MM.1S (cell line): ENCODE data around the gene AP3S1.

Experiments
- DNase-seq: peaks from one replicate; pipeline ENCODE4 v3.0.0-alpha.2; 2015
- H2AFZ ChIP-seq: fragments of 300-600 bp; sonication (generic); 2 replicates; pipeline ENCODE4 v1.6.0; 2016; ENCODE audit warnings: antibody characterized with exemption, low read length
- H3F3A ChIP-seq: fragments of 300-600 bp; sonication (generic); 2 replicates; pipeline ENCODE4 v1.6.1; 2016; ENCODE audit warnings: mild to moderate bottlenecking, antibody characterized with exemption, low read length, moderate library complexity, mixed read lengths; ENCODE audit not compliant: insufficient read depth
- H3K27ac ChIP-seq: fragments of 300-600 bp; sonication (generic); 2 replicates; pipeline ENCODE4 v1.5.1; 2016; ENCODE audit warnings: mild to moderate bottlenecking, low read length
- H3K27me3 ChIP-seq: fragments of 300-600 bp; sonication (generic); replicated peaks from 2 replicates; pipeline ENCODE4 v1.6.0; 2016; ENCODE audit warnings: low read length; ENCODE audit not compliant: insufficient read depth
- H3K36me3 ChIP-seq: fragments of 300-600 bp; sonication (generic); replicated peaks from 2 replicates; pipeline ENCODE4 v1.6.1; 2016; ENCODE audit warnings: mild to moderate bottlenecking, low read length, mixed read lengths; ENCODE audit not compliant: insufficient read depth
- H3K4me1 ChIP-seq: fragments of 300-600 bp; sonication (generic); 2 replicates; pipeline ENCODE4 v1.6.1; 2016; ENCODE audit warnings: low read length, mixed read lengths
- H3K4me2 ChIP-seq: fragments of 300-600 bp; sonication (generic); 2 replicates; pipeline ENCODE4 v1.6.0; 2016; ENCODE audit warnings: low read depth, low read length
- H3K4me3 ChIP-seq: fragments of 300-600 bp; sonication (generic); 2 replicates; pipeline ENCODE4 v1.5.1; 2016; ENCODE audit warnings: low read length, mixed read lengths
- H3K79me2 ChIP-seq: fragments of 300-600 bp; sonication (generic); 2 replicates; pipeline ENCODE4 v1.6.1; 2016; ENCODE audit warnings: mixed run types, low read length, mixed read lengths
- H3K9ac ChIP-seq: fragments of 300-600 bp; sonication (generic); 2 replicates; pipeline ENCODE4 v1.6.1; 2016; ENCODE audit warnings: low read length, mixed read lengths
- H3K9me2 ChIP-seq: fragments of 300-600 bp; sonication (generic); replicated peaks from 2 replicates; pipeline ENCODE4 v1.6.1; 2016; ENCODE audit warnings: mild to moderate bottlenecking, low read length, mixed read lengths; ENCODE audit not compliant: insufficient read depth
- H3K9me3 ChIP-seq: fragments of 300-600 bp; sonication (generic); replicated peaks from 2 replicates; pipeline ENCODE4 v1.6.1; 2016; ENCODE audit warnings: mild to moderate bottlenecking, low read length, mixed read lengths; ENCODE audit not compliant: insufficient read depth
- H4K20me1 ChIP-seq: fragments of 300-600 bp; sonication (generic); 2 replicates; pipeline ENCODE4 v1.6.1; 2016; ENCODE audit warnings: mild to moderate bottlenecking, low read length, moderate library complexity, mixed read lengths; ENCODE audit not compliant: insufficient read depth
- CTCF ChIP-seq: fragments of 300-600 bp; sonication (generic); IDR thresholded peaks from 2 replicates; pipeline ENCODE4 v1.5.1; 2016; ENCODE audit warnings: antibody characterized with exemption, low read length, mixed read lengths
- EZH2 ChIP-seq: fragments of 300-600 bp; sonication (generic); optimal IDR thresholded peaks from 2 replicates; pipeline ENCODE3; 2017; ENCODE audit warnings: low read depth, mild to moderate bottlenecking, antibody characterized with exemption, low read length, mixed read lengths
- EZH2phosphoT487 ChIP-seq: fragments of 300-600 bp; sonication (generic); IDR thresholded peaks from 2 replicates; pipeline ENCODE4 v1.6.1; 2018; ENCODE audit warnings: antibody characterized with exemption, low read length

AP3S1 gene

GRCh38 chr5:115956957-115957356 is 115.2 kb downstream of the AP3S1 start:
- Histone ChIP-seq H3K4me1 (no peaks in the 10 kb centered on the region), H3K4me3 (no peak overlapping the region), H3K27ac (no peak overlapping the region), H3K4me2 (no peak overlapping the region), H4K20me1 (no peaks in the 10 kb centered on the region), H2AFZ (no peak overlapping the region), H3F3A (no peaks in the 10 kb centered on the region), H3K27me3 (no peaks in the 10 kb centered on the region), H3K9me3 (no peaks in the 10 kb centered on the region), H3K79me2 (no peaks in the 10 kb centered on the region), H3K36me3 (no peaks in the 10 kb centered on the region), H3K9me2 (no peaks in the 10 kb centered on the region; the same call in 1 of the 2 replicates), H3K9ac (no peak overlapping the region)
- TF ChIP-seq EZH2 (no peak), CTCF (no peak), EZH2phosphoT487 (no peak)
- DNase-seq = no peak

GRCh38 chr5:115961381-115962238 is 119.9 kb downstream of the AP3S1 start:
- no peaks in the 10 kb centered on the region for H3K79me2 ChIP-seq
- no peaks in the 10 kb centered on the region for H3F3A ChIP-seq
- H3K4me1 ChIP-seq = no peaks in the 10 kb centered on the region
- no peaks in the 10 kb centered on the region for H4K20me1 ChIP-seq
- no peak for TF ChIP-seq CTCF
- no peak for TF ChIP-seq EZH2phosphoT487
- no peak for TF ChIP-seq EZH2
- no peak overlapping the region for H3K9ac ChIP-seq
- no peaks in the 10 kb centered on the region for H3K27me3 ChIP-seq
- no peak overlapping the region for H2AFZ ChIP-seq
- no peaks in the 10 kb centered on the region for H3K9me3 ChIP-seq
- H3K36me3 ChIP-seq = no peaks in the 10 kb centered on the region
- no peaks in the 10 kb centered on the region for H3K9me2 ChIP-seq
- no peak overlapping the region for H3K4me2 ChIP-seq
- H3K4me3 ChIP-seq = no peak overlapping the region
- no peak overlapping the region for H3K27ac ChIP-seq
- no peak for DNase-seq

GRCh38 chr5:115962239-115962564 is 120.5 kb downstream of the AP3S1 start, which contains the start of gene LVRN:
LVRN (plus strand) TSS chr5:115962475; CDS start chr5:115962618, 143 bp downstream.
- Histone ChIP-seq H3K27me3 (no peaks in the 10 kb centered on the region), H3K79me2 (no peaks in the 10 kb centered on the region), H3F3A (no peaks in the 10 kb centered on the region), H3K36me3 (no peaks in the 10 kb centered on the region), H4K20me1 (no peaks in the 10 kb centered on the region), H3K4me2 (no peak within 1 kb of the TSS), H3K4me1 (no peaks in the 10 kb centered on the region), H3K27ac (no peak within 1 kb of the TSS), H3K9me2 (no peaks in the 10 kb centered on the region), H3K9me3 (no peaks in the 10 kb centered on the region), H3K4me3 (no peak within 1 kb of the TSS), H2AFZ (no peak within 1 kb of the TSS), H3K9ac (no peak within 1 kb of the TSS)
- TF ChIP-seq EZH2phosphoT487 = no peak
- TF ChIP-seq EZH2 = no peak
- TF ChIP-seq CTCF = no peak
- no peak for DNase-seq
